Esophagus (tissue), 2 donors: ENCODE data around the gene THRB. TPM values are rescaled to one million over a fixed set of nuclear protein-coding genes. Genes with fewer than 3 reads are reported as not detected.

Source experiments
- H3K27ac ChIP-seq, 2 donors: one replicate each; pipeline ENCODE4 v1.5.1; 2013; ENCODE audit warnings: low read depth in 2 of 2, mild to moderate bottlenecking in 2 of 2, inconsistent platforms in 1 of 2, low read length in 1 of 2, moderate library complexity in 1 of 2
- H3K27me3 ChIP-seq, 2 donors: one replicate each; pipeline ENCODE4 v1.6.1; 2013; ENCODE audit warnings: low read length in 2 of 2, control low read depth in 1 of 2, mild to moderate bottlenecking in 1 of 2; ENCODE audit not compliant: insufficient read depth in 2 of 2, control insufficient read depth in 1 of 2
- H3K36me3 ChIP-seq, 2 donors: one replicate each; pipeline ENCODE4 v1.6.1; 2013; ENCODE audit warnings: low read length in 1 of 2; ENCODE audit not compliant: control insufficient read depth in 2 of 2, insufficient read depth in 2 of 2
- H3K4me1 ChIP-seq, 2 donors: one replicate each; pipeline ENCODE4 v1.6.1; 2013; ENCODE audit warnings: low read length in 1 of 2; ENCODE audit not compliant: control insufficient read depth in 2 of 2, insufficient read depth in 2 of 2
- H3K4me3 ChIP-seq, 2 donors: one replicate each; pipeline ENCODE4 v1.5.1; 2013; ENCODE audit warnings: low read length in 2 of 2, mild to moderate bottlenecking in 2 of 2, low read depth in 1 of 2, moderate library complexity in 1 of 2
- H3K9me3 ChIP-seq, 2 donors: one replicate each; pipeline ENCODE4 v1.6.1; 2013; ENCODE audit warnings: mild to moderate bottlenecking in 2 of 2, low read depth in 1 of 2, low read length in 1 of 2, moderate library complexity in 1 of 2; ENCODE audit not compliant: control insufficient read depth in 2 of 2, insufficient read depth in 1 of 2
- WGBS, 2 donors: extraction: QIAGEN DNeasy Blood & Tissue Kit; methylation state at CpG; one replicate each; pipeline ENCODE4 v1.1.7; 2013; 5-methylcytosine and 5-hydroxymethylcytosine counted together
- polyA plus RNA-seq, 2 donors: library from polyadenylated mRNA; stranded (reverse); fragments of 200-250 nt; gene quantifications; one replicate each; pipeline ENCODE4 v1.2.3, GENCODE V29; 2013
- donor health status: healthy with polysubstance abuse.
- donor health status: Bipolar disorder and iron deficiency.

THRB gene
- polyA plus RNA-seq, 2 donors: 1.4 to 2.5 TPM

- 47% methylated on average over 2 of the region's 2 CpGs for WGBS, 2 donors
- no peaks in the 10 kb centered on the region for H3K36me3 ChIP-seq
- no peak overlapping the region for H3K4me3 ChIP-seq
- no peaks in the 10 kb centered on the region for H3K27me3 ChIP-seq
- H3K9me3 ChIP-seq: no peaks in the 10 kb centered on the region
- no peak overlapping the region for H3K27ac ChIP-seq
- H3K4me1 ChIP-seq: no peaks in the 10 kb centered on the region
Measured at GRCh38 chr3:24457719-24458118, 36.9 kb downstream of the THRB start.

DNA sequence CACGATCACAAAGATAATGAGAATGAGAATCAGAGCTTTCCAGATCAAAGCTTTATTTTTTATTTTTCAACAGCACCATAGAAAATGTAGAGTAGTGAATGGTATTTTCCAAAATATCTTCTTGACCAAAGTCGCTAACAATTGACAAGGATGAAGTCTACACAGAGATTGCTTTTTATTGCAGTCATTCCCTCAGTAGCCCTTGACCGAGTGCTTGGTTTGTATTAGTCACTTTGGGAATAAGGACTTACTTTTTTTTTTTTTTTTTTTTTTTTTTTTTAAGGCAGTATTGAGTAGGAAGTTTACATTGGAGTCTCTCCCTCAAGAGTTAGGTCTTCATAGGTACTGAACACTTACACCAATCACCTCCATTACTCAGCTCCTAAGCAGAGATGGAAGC lies 39.8 kb downstream of the THRB start:
- 70 to 76% methylated on average over 3 of the region's 3 CpGs for WGBS, 2 donors
- Histone ChIP-seq H3K4me3 (no peak overlapping the region), H3K27me3 (no peaks in the 10 kb centered on the region), H3K4me1 (no peaks in the 10 kb centered on the region), H3K9me3 (no peaks in the 10 kb centered on the region), H3K27ac (no peak overlapping the region), H3K36me3 (no peaks in the 10 kb centered on the region)

DNA sequence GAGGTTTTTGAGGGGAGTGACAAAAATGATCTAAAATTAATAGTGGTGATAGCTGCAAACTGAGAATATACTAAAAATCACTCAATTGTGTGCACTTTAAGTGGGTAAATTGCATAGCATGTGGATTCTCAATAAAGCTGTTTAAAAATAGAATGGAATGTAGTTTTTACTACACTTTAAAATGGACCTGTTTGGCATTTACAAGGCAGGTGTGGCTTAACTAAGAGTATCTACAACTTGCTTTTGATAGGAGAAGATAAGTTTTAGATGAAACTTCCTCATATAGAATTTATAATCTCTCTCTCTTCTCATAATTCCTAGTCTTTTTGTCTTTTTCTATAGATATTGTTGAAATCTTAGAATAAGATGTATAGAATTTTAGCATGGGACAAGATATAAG lies 40.3 kb downstream of the THRB start:
- Histone ChIP-seq H3K36me3 (no peaks in the 10 kb centered on the region), H3K27ac (no peak overlapping the region), H3K27me3 (no peaks in the 10 kb centered on the region), H3K4me1 (no peaks in the 10 kb centered on the region), H3K9me3 (no peaks in the 10 kb centered on the region), H3K4me3 (no peak overlapping the region)

DNA sequence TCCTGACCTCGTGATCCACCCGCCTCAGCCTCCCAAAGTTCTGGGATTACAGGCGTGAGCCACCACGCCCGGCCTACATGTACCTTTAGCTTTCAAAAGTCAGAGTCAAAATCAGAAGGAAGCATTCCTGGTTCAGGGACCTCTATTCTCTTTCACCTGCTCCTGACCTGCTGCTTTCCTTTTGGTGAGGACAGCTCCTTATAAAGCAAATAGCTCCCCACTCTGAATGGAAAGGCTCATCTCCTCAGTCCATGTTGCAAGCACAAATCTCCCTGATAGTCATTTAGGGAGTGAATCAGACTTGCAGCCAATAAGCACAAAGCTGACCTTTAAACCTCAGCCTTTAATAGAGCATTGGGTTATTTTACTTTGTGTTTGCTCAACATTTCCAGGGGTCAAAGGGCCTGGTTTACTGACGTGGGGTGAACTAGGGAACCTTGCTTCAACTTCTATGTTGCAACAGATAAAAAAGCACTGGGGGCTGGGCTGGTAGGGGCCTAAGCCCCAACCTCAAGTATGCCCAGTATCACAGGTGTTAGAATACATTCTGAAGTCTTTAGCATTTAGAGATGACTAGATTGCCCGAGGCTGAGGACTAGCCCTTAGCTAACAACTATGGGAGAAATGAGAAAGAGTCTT lies 43.1 kb downstream of the THRB start:
- 63 to 75% methylated on average over 7 of the region's 7 CpGs for WGBS, 2 donors
- Histone ChIP-seq H3K27ac (no peak overlapping the region), H3K27me3 (no peaks in the 10 kb centered on the region), H3K36me3 (no peaks in the 10 kb centered on the region), H3K4me3 (no peak overlapping the region), H3K4me1 (no peaks in the 10 kb centered on the region), H3K9me3 (no peaks in the 10 kb centered on the region)

DNA sequence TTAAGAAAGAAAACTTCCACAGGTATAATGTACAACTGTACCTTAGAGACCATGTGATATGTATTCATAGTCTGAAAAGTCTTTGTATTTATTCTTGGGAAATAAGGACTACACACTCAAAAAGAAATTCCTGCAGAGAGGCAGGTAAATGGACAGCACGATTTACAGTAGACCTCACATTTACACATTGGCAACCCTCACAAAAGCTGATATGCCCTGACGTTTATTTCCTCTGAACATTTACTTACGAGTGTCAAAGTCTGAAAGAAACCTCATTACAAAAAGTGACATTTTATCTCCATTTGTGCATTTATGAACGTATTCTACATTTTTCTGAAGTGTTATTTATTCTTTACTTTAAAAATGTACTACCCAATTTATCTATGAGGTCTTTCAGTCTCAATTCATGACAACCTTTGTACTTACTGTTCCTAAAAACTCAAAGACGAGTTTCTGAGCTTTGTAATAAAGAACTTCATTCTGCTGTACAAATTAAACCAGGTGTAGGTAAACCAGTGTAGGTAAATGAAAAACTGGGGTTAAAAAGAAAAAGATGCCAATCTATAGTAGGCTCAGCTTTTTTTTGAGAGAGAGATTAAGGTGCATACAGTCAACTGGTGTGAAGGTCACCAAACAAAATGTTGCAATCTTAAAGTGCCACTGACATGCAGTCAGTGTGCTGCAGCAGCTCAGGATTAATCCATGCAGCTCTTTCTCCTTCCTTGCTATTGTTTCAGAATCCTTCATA lies 44.3 kb downstream of the THRB start:
- Histone ChIP-seq H3K4me1 (no peaks in the 10 kb centered on the region), H3K27ac (no peak overlapping the region), H3K36me3 (no peaks in the 10 kb centered on the region), H3K4me3 (no peak overlapping the region), H3K9me3 (no peaks in the 10 kb centered on the region), H3K27me3 (no peaks in the 10 kb centered on the region)
- WGBS, 2 donors: 65 to 75% methylated on average over 5 of the region's 5 CpGs

DNA sequence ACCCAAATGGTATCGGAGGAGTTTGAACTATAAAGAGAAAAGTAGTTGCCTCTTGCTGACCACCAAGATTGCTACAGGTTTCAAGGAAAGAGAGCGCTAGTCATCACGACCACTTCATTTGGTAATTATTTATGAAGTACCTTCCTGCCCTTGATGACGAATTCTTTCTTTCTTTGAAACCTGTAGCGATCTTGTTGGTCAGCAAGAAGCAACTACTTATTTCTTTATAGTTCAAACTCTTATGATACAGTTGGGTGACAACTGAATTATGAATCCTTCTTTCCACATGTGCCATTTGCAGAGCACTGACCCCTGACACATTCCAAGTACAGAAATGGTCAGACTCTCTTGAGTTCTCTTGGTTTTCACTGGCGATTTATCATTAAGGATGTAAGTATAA lies 46.8 kb downstream of the THRB start:
- H3K27ac ChIP-seq: no peak overlapping the region
- H3K9me3 ChIP-seq: no peaks in the 10 kb centered on the region
- no peaks in the 10 kb centered on the region for H3K36me3 ChIP-seq
- H3K4me1 ChIP-seq: no peaks in the 10 kb centered on the region
- H3K27me3 ChIP-seq: no peaks in the 10 kb centered on the region
- 92 to 97% methylated on average over 6 of the region's 6 CpGs for WGBS, 2 donors
- H3K4me3 ChIP-seq: no peak overlapping the region

DNA sequence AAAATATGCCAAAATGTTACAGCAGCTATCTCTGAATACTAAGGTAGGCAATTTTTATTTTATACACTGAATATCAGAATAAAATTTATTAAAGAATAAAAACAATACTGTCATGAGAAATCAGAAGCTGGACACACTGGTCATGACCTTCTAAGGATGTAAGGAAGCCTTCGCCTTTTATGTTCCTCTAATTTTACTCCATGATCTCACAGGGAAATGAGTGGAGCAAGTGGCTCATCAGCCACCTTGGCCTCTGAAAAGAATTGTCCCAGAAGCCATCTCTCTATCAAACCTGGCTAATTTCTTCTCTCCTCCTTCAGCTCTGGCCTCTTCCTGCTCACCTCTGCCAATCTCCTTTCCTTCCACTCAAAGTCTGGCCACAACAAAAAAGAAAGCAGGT lies 48.6 kb downstream of the THRB start:
- WGBS, 2 donors: 93 to 97% methylated on average over 1 of the region's 1 CpG
- no peak overlapping the region for H3K4me3 ChIP-seq
- H3K9me3 ChIP-seq: no peaks in the 10 kb centered on the region
- no peak overlapping the region for H3K27ac ChIP-seq
- no peaks in the 10 kb centered on the region for H3K27me3 ChIP-seq
- no peaks in the 10 kb centered on the region for H3K36me3 ChIP-seq
- H3K4me1 ChIP-seq: no peaks in the 10 kb centered on the region

- Histone ChIP-seq H3K27ac (no peak overlapping the region), H3K27me3 (no peaks in the 10 kb centered on the region), H3K4me3 (no peak overlapping the region), H3K36me3 (no peaks in the 10 kb centered on the region), H3K4me1 (no peaks in the 10 kb centered on the region), H3K9me3 (no peaks in the 10 kb centered on the region)
- WGBS, 2 donors: 0 to 5% methylated on average over 1 of the region's 1 CpG
Measured at GRCh38 chr3:24443476-24443875, 51.2 kb downstream of the THRB start.

GRCh38 chr3:24440760-24441464 lies 53.7 kb downstream of the THRB start:
- H3K36me3 ChIP-seq: no peaks in the 10 kb centered on the region
- H3K27ac ChIP-seq: no peak overlapping the region
- no peak overlapping the region for H3K4me3 ChIP-seq
- H3K4me1 ChIP-seq: no peaks in the 10 kb centered on the region
- no peaks in the 10 kb centered on the region for H3K9me3 ChIP-seq
- H3K27me3 ChIP-seq: no peaks in the 10 kb centered on the region
- 78 to 80% methylated on average over 3 of the region's 3 CpGs for WGBS, 2 donors
